LNCAP (cell line): Measurements from ENCODE around the gene EIPR1.

Experiments used
- TF ChIP-seq, protein P1 (sequence below): fragments of 450-650 bp; IDR thresholded peaks from 2 replicates; pipeline ENCODE4 v1.5.1; 2017; ENCODE audit warnings: mild to moderate bottlenecking

Gene EIPR1

DNA sequence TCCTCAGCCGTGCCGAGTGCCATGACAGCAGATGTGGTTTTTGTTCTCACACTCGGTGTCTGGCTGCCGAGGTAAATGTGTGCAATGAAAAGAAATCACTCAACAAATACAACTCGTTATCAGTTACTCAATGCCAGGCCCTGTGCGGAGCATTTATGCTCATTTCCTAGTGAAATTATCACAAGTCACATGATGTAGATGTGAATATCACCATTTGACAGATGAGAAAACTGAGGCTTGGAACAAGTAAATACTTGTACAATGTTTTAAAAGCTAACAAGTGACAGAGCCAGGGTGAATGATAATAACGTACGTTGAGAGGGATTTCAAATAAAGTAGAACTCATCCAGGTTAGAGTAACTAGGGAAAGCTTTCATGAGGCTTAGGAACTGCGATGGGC lies 174.7 kb downstream of the EIPR1 start:
- TF ChIP-seq, protein P1, sequence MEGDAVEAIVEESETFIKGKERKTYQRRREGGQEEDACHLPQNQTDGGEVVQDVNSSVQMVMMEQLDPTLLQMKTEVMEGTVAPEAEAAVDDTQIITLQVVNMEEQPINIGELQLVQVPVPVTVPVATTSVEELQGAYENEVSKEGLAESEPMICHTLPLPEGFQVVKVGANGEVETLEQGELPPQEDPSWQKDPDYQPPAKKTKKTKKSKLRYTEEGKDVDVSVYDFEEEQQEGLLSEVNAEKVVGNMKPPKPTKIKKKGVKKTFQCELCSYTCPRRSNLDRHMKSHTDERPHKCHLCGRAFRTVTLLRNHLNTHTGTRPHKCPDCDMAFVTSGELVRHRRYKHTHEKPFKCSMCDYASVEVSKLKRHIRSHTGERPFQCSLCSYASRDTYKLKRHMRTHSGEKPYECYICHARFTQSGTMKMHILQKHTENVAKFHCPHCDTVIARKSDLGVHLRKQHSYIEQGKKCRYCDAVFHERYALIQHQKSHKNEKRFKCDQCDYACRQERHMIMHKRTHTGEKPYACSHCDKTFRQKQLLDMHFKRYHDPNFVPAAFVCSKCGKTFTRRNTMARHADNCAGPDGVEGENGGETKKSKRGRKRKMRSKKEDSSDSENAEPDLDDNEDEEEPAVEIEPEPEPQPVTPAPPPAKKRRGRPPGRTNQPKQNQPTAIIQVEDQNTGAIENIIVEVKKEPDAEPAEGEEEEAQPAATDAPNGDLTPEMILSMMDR: no peak

DNA sequence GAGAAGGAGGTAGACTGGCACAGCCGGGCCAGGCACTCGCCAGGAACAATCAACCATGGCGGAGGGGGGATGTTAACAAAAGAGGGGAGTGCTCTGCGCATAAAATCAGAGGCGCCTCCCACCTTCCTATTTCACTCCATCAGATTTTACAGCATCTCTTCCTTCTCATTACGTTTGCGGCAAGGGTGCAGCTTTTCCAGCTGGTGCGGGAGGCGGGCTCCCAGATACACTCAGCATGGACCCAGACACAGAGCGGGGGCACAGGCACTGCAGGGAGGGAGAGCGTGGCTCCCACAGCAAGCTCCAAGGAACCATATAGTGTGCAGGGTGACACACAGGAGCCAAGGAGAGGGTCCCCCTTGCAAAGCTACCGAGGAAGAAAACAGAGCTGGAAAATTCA lies 176.3 kb downstream of the EIPR1 start:
- TF ChIP-seq, protein P1: no peak

DNA sequence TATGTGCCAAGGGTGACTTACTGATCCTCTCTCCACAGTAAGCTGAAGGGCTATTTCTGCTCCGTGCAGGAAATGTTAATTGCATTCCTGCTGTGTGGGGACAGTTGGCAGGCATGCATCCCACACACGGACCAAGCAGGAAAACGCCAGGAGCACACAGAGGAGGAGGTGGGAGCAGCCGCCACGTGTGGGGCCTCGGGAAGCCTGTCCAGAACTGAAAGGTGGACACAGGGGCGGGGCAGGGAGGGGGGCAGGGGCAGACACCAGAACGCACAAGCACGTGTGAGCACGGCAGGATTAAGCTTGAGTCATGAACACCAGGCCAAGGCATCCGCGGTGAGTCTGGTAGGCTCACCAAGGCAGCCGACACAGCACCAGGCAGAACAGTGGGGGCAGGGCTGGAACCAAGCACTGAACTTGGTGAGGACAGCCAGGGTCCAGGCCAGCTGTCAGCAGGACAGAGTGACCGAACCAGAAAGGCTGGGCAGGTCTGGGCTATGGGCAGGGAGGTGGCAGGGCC lies 177.1 kb downstream of the EIPR1 start:
- TF ChIP-seq, protein P1: no peak

DNA sequence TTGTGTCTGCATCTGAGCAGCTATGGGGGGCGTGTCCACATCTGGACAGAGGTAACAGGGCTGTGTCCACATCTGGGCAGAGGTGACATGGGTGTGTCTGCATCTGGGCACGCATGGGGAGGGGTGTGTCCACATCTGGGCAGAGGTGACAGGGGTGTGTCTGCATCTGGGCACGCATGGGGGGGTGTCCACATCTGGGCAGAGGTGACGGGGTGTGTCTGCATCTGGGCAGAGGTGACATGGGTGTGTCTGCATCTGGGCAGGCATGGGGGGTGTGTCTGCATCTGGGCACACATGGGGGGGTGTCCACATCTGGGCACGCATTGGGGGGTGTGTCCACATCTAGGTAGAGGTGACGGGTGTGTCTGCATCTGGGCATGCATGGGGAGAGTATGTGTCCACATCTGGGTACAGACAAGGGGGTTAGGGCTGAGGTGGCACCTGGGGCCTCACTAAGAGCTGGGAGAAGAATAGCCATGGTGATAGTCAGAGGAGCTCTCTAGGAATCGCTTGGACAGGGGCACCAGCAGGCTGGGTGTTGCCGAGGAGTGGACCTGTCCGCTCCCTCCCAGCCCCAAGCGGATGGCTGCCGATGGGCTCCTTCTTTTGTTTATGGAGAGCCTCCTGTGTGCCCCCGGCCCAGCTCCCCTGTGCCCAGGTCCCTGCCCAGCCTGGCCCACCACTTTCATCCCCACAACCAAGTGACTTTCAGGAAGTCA lies 177.8 kb downstream of the EIPR1 start:
- TF ChIP-seq, protein P1: no peak

DNA sequence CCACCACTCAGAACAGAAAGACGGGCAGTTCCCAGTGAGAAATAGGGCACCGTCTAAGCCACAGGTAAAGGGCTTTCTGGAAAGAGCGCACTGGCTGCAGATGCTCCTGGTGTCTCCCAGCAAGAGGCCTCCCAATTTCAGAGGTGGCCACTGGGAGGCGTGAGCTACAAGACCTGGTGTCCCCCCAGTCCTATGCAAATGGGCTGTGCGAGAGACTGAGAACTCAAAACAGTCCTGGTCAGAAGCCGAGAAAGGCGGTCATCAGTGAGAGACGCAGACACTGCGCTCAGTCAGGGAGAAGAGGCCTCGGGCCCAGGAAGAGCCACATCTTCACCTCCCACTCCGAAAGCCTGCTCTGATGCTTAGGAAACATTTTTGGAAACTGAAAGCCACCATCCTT lies 179.5 kb downstream of the EIPR1 start:
- TF ChIP-seq, protein P1: no peak

DNA sequence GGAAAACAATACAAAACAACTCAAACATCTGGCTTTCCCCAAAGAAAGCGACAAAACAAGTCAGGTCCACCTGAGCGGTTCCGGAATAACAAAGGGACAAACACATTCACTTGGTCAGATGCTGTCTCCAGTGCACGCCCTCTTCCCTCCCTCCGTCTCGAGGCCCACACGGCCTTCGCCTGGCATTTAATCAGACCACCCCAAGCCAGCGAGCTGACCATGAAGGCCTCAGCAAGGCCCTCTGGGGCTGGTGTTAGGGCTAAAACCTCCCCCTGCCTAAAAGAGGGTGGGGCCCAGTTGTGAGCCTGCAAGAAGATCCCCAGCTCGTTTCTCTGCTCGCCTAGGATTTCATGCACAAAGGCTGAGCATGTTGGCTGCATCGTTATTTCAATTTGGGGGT lies 180.3 kb downstream of the EIPR1 start:
- TF ChIP-seq, protein P1: no peak

DNA sequence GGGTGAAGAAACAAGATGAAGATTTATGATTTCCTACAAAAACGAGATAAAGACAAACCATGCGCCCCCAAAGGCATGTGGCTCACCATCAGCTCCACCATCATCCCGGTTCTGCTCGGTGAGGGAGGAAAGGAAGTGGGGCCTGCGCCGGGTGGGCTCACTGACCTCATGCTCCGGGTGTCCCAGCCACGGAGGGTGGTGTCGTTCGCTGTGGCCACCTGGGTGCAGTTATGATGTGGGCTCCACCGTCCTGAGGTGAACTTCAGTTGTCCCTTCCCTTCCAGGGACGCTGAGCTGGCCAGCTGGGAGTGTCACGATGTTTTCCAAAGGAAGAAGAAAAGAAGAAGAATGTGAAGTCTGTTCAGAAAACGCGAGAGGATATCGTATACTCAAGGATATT lies 180.9 kb downstream of the EIPR1 start:
- TF ChIP-seq, protein P1: no peak
